ENCODE results near the gene ARHGAP42. TPM values are rescaled to one million over a fixed set of nuclear protein-coding genes. Genes with fewer than 3 reads are reported as not detected.

The ARHGAP42 gene
- total and polyA plus RNA-seq, 3 donors from 2014 or later, result 9.8 to 12.1 (median 10.4) TPM

GRCh38 chr11:100777736-100778135, 90.6 kb downstream of the ARHGAP42 start:
- Histone ChIP-seq H3K4me1 (no peaks in the 10 kb centered on the region), H3K27ac (no peak overlapping the region), H3K27me3 (no peaks in the 10 kb centered on the region), H3K4me3 (no peak overlapping the region), H3K36me3 (ENCODE audit: low read depth, missing control alignments) (no peaks in the 10 kb centered on the region), H3K9me3 (no peaks in the 10 kb centered on the region)
- TF ChIP-seq POLR2A (IDR thresholded peaks at IDR 0.05) (no peak), CTCF (IDR thresholded peaks at IDR 0.05) (no peak)
- no peak for DNase-seq
- WGBS, 2 donors, result 83 to 97% methylated on average over 2 of the region's 2 CpGs
- intact Hi-C loops (cut with DNase I; ENCODE audit: low total_unique reads), result no loop called here

GRCh38 chr11:100778166-100778785, 91.2 kb downstream of the ARHGAP42 start:
- WGBS, 2 donors, result 57 to 75% methylated on average over 3 of the region's 3 CpGs
- no peaks in the 10 kb centered on the region for H3K36me3 ChIP-seq (ENCODE audit: low read depth, missing control alignments)
- H3K27me3 ChIP-seq, result no peaks in the 10 kb centered on the region
- DNase-seq, result no peak
- H3K27ac ChIP-seq, result no peak overlapping the region
- no peak for TF ChIP-seq POLR2A (IDR thresholded peaks at IDR 0.05)
- intact Hi-C loops (cut with DNase I; ENCODE audit: low total_unique reads), result no loop called here
- no peak overlapping the region for H3K4me3 ChIP-seq
- no peaks in the 10 kb centered on the region for H3K4me1 ChIP-seq
- H3K9me3 ChIP-seq, result no peaks in the 10 kb centered on the region

GRCh38 chr11:100780470-100780869, 93.4 kb downstream of the ARHGAP42 start:
- TF ChIP-seq CTCF (IDR thresholded peaks at IDR 0.05) (no peak), POLR2A (IDR thresholded peaks at IDR 0.05) (no peak)

GRCh38 chr11:100785148-100785983, 98.3 kb downstream of the ARHGAP42 start:
- Histone ChIP-seq H3K27ac (no peak overlapping the region), H3K27me3 (no peaks in the 10 kb centered on the region), H3K9me3 (no peaks in the 10 kb centered on the region), H3K36me3 (ENCODE audit: low read depth, missing control alignments) (no peaks in the 10 kb centered on the region), H3K4me3 (no peak overlapping the region), H3K4me1 (peaks cover 4% of the 10 kb centered on the region)
- no peak for DNase-seq
- 48 to 54% methylated on average over 5 of the region's 5 CpGs for WGBS, 2 donors
- no peak for TF ChIP-seq POLR2A (IDR thresholded peaks at IDR 0.05)
- no peak for TF ChIP-seq CTCF (IDR thresholded peaks at IDR 0.05)
- intact Hi-C loops (cut with DNase I; ENCODE audit: low total_unique reads), result no loop called here

More at GRCh38 chr11:100780470-100780869, 93.4 kb downstream of the ARHGAP42 start:
- no peaks in the 10 kb centered on the region for H3K36me3 ChIP-seq (ENCODE audit: low read depth, missing control alignments)
- no peak overlapping the region for H3K4me3 ChIP-seq
- no peaks in the 10 kb centered on the region for H3K9me3 ChIP-seq
- no peak for DNase-seq
- peaks cover 3% of the 10 kb centered on the region for H3K4me1 ChIP-seq
- H3K27me3 ChIP-seq, result no peaks in the 10 kb centered on the region
- intact Hi-C loops (cut with DNase I; ENCODE audit: low total_unique reads), result no loop called here
- 92 to 95% methylated on average over 8 of the region's 8 CpGs for WGBS, 2 donors
- H3K27ac ChIP-seq, result no peak overlapping the region

- Histone ChIP-seq H3K36me3 (ENCODE audit: low read depth, missing control alignments) (no peaks in the 10 kb centered on the region), H3K4me1 (peaks cover 4% of the 10 kb centered on the region), H3K27me3 (no peaks in the 10 kb centered on the region), H3K27ac (no peak overlapping the region), H3K4me3 (no peak overlapping the region), H3K9me3 (no peaks in the 10 kb centered on the region)
- WGBS, 2 donors, result 91 to 100% methylated on average over 1 of the region's 1 CpG
- DNase-seq, result no peak
- intact Hi-C loops (cut with DNase I; ENCODE audit: low total_unique reads), result no loop called here
- no peak for TF ChIP-seq CTCF (IDR thresholded peaks at IDR 0.05)
- no peak for TF ChIP-seq POLR2A (IDR thresholded peaks at IDR 0.05)
Measured at GRCh38 chr11:100788561-100789295, 101.6 kb downstream of the ARHGAP42 start.

Data from testis (tissue), 3 donors.